CD8-positive, alpha-beta memory T cell (primary cell): Measurements from ENCODE around the gene TMTC1. TPM values are rescaled to one million over a fixed set of nuclear protein-coding genes. Genes with fewer than 3 reads are reported as not detected.

Experiments used
- CTCF ChIA-PET: fragments of 350-600 bp; sonication (Branson Sonifier 250); formaldehyde crosslinking; loops from one replicate; lab custom pipeline; 2021; ENCODE audit warnings: antibody characterized with exemption; lab: Charles Lee
- POLR2A ChIA-PET: fragments of 350-600 bp; sonication (Branson Sonifier 250); formaldehyde crosslinking; loops from one replicate; lab custom pipeline; 2021; ENCODE audit warnings: antibody characterized with exemption; lab: Charles Lee
- DNase-seq, 5 donors: peaks; one replicate each; pipeline versions ENCODE4 v3.0.0 to v3.0.0-alpha.2; 2020 to 2022; ENCODE audit warnings: mixed read lengths in 1 of 5
- H3K27ac ChIP-seq: one replicate; pipeline ENCODE4 v1.7.0; 2013; ENCODE audit warnings: low read depth, mild to moderate bottlenecking, low read length, moderate library complexity
- H3K27me3 ChIP-seq: 2 replicates; pipeline ENCODE4 v1.7.0; 2013; ENCODE audit warnings: low read length, mild to moderate bottlenecking; ENCODE audit not compliant: insufficient read depth, poor library complexity, severe bottlenecking
- H3K36me3 ChIP-seq: 2 replicates; pipeline ENCODE4 v1.7.0; 2013; ENCODE audit warnings: mild to moderate bottlenecking, low read length, moderate library complexity; ENCODE audit not compliant: insufficient read depth
- H3K4me1 ChIP-seq: 2 replicates; pipeline ENCODE4 v1.7.0; 2013; ENCODE audit warnings: mild to moderate bottlenecking, low read length, moderate library complexity; ENCODE audit not compliant: insufficient read depth
- H3K4me3 ChIP-seq: 2 replicates; pipeline ENCODE4 v1.7.0; 2013; ENCODE audit warnings: mild to moderate bottlenecking, low read length
- H3K9me3 ChIP-seq: 2 replicates; pipeline ENCODE4 v1.7.0; 2013; ENCODE audit warnings: mild to moderate bottlenecking, low read length
- H3K27ac Mint-ChIP-seq, 8 donors: one replicate each; pipeline ENCODE4 v1.8.0; 2020 to 2021; ENCODE audit warnings: mixed read lengths in 8 of 8, mild to moderate bottlenecking in 6 of 8, inconsistent platforms in 3 of 8, moderate library complexity in 3 of 8
- H3K27me3 Mint-ChIP-seq, 2 donors: one replicate each; pipeline ENCODE4 v1.8.0; 2020 to 2021; ENCODE audit warnings: mixed read lengths in 2 of 2, mild to moderate bottlenecking in 1 of 2, moderate library complexity in 1 of 2
- H3K36me3 Mint-ChIP-seq, 3 donors: one replicate each; pipeline ENCODE4 v1.8.0; 2020 to 2021; ENCODE audit warnings: mixed read lengths in 3 of 3, inconsistent platforms in 1 of 3, mild to moderate bottlenecking in 1 of 3
- H3K4me1 Mint-ChIP-seq, 3 donors: one replicate each; pipeline ENCODE4 v1.8.0; 2020 to 2021; ENCODE audit warnings: mixed read lengths in 3 of 3, inconsistent platforms in 1 of 3, mild to moderate bottlenecking in 1 of 3
- H3K4me3 Mint-ChIP-seq, 7 donors: one replicate each; pipeline ENCODE4 v1.8.0; 2020 to 2021; ENCODE audit warnings: mixed read lengths in 7 of 7, mild to moderate bottlenecking in 6 of 7, moderate library complexity in 4 of 7, inconsistent platforms in 2 of 7
- H3K9me3 Mint-ChIP-seq, 5 donors: one replicate each; pipeline ENCODE4 v1.8.0; 2020 to 2022; ENCODE audit warnings: mixed read lengths in 5 of 5, mild to moderate bottlenecking in 3 of 5, moderate library complexity in 2 of 5, inconsistent platforms in 1 of 5
- polyA plus RNA-seq: library from polyadenylated mRNA; unstranded; fragments of 300-500 nt; fragmentation: Illumina TruSeq; gene quantifications from one replicate; pipeline ENCODE4 v1.2.3, GENCODE V29; 2021
- total RNA-seq, 2 experiments: library from RNA; stranded (reverse); gene quantifications; one replicate each; pipeline ENCODE4 v1.2.3, GENCODE V29; 2021

TMTC1 gene
- total and polyA plus RNA-seq, 3 experiments from 2014 or later: not detected

GRCh38 chr12:29625359-29625953, 158.3 kb downstream of the TMTC1 start:
- no peak overlapping the region for H3K4me3 ChIP-seq
- H3K27ac ChIP-seq: no peak overlapping the region
- no peaks in the 10 kb centered on the region for H3K27me3 ChIP-seq
- POLR2A ChIA-PET: no interaction called here
- no peaks in the 10 kb centered on the region for H3K9me3 ChIP-seq
- no peak overlapping the region for H3K4me3 Mint-ChIP-seq
- H3K9me3 Mint-ChIP-seq: peaks cover 0 to 4% (median 2%) of the 10 kb centered on the region in 5 donors
- CTCF ChIA-PET: no interaction called here
- no peak for DNase-seq
- peaks cover 0 to 7% of the 10 kb centered on the region in 2 donors for H3K27me3 Mint-ChIP-seq
- H3K36me3 Mint-ChIP-seq: no peaks in the 10 kb centered on the region
- no peak overlapping the region for H3K27ac Mint-ChIP-seq
- no peaks in the 10 kb centered on the region for H3K36me3 ChIP-seq
- H3K4me1 Mint-ChIP-seq: no peaks in the 10 kb centered on the region
- no peaks in the 10 kb centered on the region for H3K4me1 ChIP-seq

- H3K36me3 ChIP-seq: no peaks in the 10 kb centered on the region
- peaks cover 6% of the 10 kb centered on the region for H3K27me3 ChIP-seq
Measured at GRCh38 chr12:29622251-29622650, 161.5 kb downstream of the TMTC1 start.

GRCh38 chr12:29620030-29620429, 163.7 kb downstream of the TMTC1 start:
- no peaks in the 10 kb centered on the region for H3K9me3 Mint-ChIP-seq
- Histone ChIP-seq H3K36me3 (no peaks in the 10 kb centered on the region), H3K4me1 (no peaks in the 10 kb centered on the region), H3K27me3 (peaks cover 6% of the 10 kb centered on the region), H3K27ac (no peak overlapping the region), H3K9me3 (no peaks in the 10 kb centered on the region), H3K4me3 (no peak overlapping the region)
- no peaks in the 10 kb centered on the region for H3K4me1 Mint-ChIP-seq
- peaks cover 0 to 15% of the 10 kb centered on the region in 2 donors for H3K27me3 Mint-ChIP-seq
- no peak overlapping the region for H3K4me3 Mint-ChIP-seq
- CTCF ChIA-PET: no interaction called here
- H3K36me3 Mint-ChIP-seq: no peaks in the 10 kb centered on the region
- H3K27ac Mint-ChIP-seq: no peak overlapping the region
- POLR2A ChIA-PET: no interaction called here
- DNase-seq: no peak

More at GRCh38 chr12:29622251-29622650, 161.5 kb downstream of the TMTC1 start:
- no peaks in the 10 kb centered on the region for H3K36me3 Mint-ChIP-seq
- H3K4me3 Mint-ChIP-seq: no peak overlapping the region
- no peak overlapping the region for H3K4me3 ChIP-seq
- no peak overlapping the region for H3K27ac Mint-ChIP-seq
- DNase-seq: no peak
- ChIA-PET POLR2A (no interaction called here), CTCF (no interaction called here)
- H3K9me3 Mint-ChIP-seq: peaks cover 0 to 4% (median 0%) of the 10 kb centered on the region in 5 donors
- no peaks in the 10 kb centered on the region for H3K9me3 ChIP-seq
- no peaks in the 10 kb centered on the region for H3K4me1 ChIP-seq
- H3K27me3 Mint-ChIP-seq: peaks cover 0 to 15% of the 10 kb centered on the region in 2 donors
- H3K4me1 Mint-ChIP-seq: no peaks in the 10 kb centered on the region
- H3K27ac ChIP-seq: no peak overlapping the region

- H3K27me3 Mint-ChIP-seq: peaks cover 5 to 12% of the 10 kb centered on the region in 2 donors
- no peaks in the 10 kb centered on the region for H3K9me3 ChIP-seq
- H3K27ac Mint-ChIP-seq: no peak overlapping the region
- peaks cover 6% of the 10 kb centered on the region for H3K27me3 ChIP-seq
- no peak overlapping the region for H3K4me3 Mint-ChIP-seq
- CTCF ChIA-PET: no interaction called here
- H3K4me1 ChIP-seq: no peaks in the 10 kb centered on the region
- POLR2A ChIA-PET: no interaction called here
- no peak overlapping the region for H3K27ac ChIP-seq
- H3K36me3 ChIP-seq: no peaks in the 10 kb centered on the region
- no peaks in the 10 kb centered on the region for H3K4me1 Mint-ChIP-seq
- no peak overlapping the region for H3K4me3 ChIP-seq
- H3K36me3 Mint-ChIP-seq: no peaks in the 10 kb centered on the region
- peaks cover 0 to 3% (median 0%) of the 10 kb centered on the region in 5 donors for H3K9me3 Mint-ChIP-seq
- no peak for DNase-seq
Measured at GRCh38 chr12:29617407-29617803, 166.3 kb downstream of the TMTC1 start.

- Histone ChIP-seq H3K4me1 (no peaks in the 10 kb centered on the region), H3K27me3 (peaks cover 6% of the 10 kb centered on the region), H3K27ac (no peak overlapping the region), H3K36me3 (no peaks in the 10 kb centered on the region), H3K4me3 (no peak overlapping the region), H3K9me3 (no peaks in the 10 kb centered on the region)
- Mint-ChIP-seq H3K9me3 (peaks cover 0 to 3% (median 0%) of the 10 kb centered on the region in 5 donors), H3K4me1 (no peaks in the 10 kb centered on the region), H3K27me3 (peaks cover 5 to 12% of the 10 kb centered on the region in 2 donors), H3K36me3 (no peaks in the 10 kb centered on the region), H3K27ac (no peak overlapping the region), H3K4me3 (no peak overlapping the region)
- ChIA-PET CTCF (no interaction called here), POLR2A (no interaction called here)
- DNase-seq: no peak
Measured at GRCh38 chr12:29616664-29617406, 166.9 kb downstream of the TMTC1 start.

GRCh38 chr12:29614694-29615325, 168.9 kb downstream of the TMTC1 start:
- Histone ChIP-seq H3K36me3 (no peaks in the 10 kb centered on the region), H3K27ac (no peak overlapping the region), H3K4me3 (no peak overlapping the region), H3K27me3 (peaks cover 5% of the 10 kb centered on the region), H3K4me1 (no peaks in the 10 kb centered on the region), H3K9me3 (no peaks in the 10 kb centered on the region)
- H3K4me3 Mint-ChIP-seq: no peak overlapping the region
- ChIA-PET CTCF (no interaction called here), POLR2A (no interaction called here)
- H3K9me3 Mint-ChIP-seq: peaks cover 0 to 5% (median 0%) of the 10 kb centered on the region in 5 donors
- H3K36me3 Mint-ChIP-seq: no peaks in the 10 kb centered on the region
- H3K4me1 Mint-ChIP-seq: no peaks in the 10 kb centered on the region
- H3K27ac Mint-ChIP-seq: no peak overlapping the region
- no peak for DNase-seq
- peaks cover 5% of the 10 kb centered on the region in 2 donors for H3K27me3 Mint-ChIP-seq

- Mint-ChIP-seq H3K27ac (no peak overlapping the region), H3K9me3 (peaks cover 0 to 5% (median 0%) of the 10 kb centered on the region in 5 donors), H3K27me3 (peaks cover 5 to 7% of the 10 kb centered on the region in 2 donors), H3K4me1 (no peaks in the 10 kb centered on the region), H3K4me3 (no peak overlapping the region), H3K36me3 (no peaks in the 10 kb centered on the region)
- ChIA-PET CTCF (no interaction called here), POLR2A (no interaction called here)
- no peak for DNase-seq
- H3K9me3 ChIP-seq: no peaks in the 10 kb centered on the region
- H3K4me1 ChIP-seq: no peaks in the 10 kb centered on the region
- H3K4me3 ChIP-seq: no peak overlapping the region
- H3K36me3 ChIP-seq: no peaks in the 10 kb centered on the region
- H3K27me3 ChIP-seq: no peaks in the 10 kb centered on the region
- H3K27ac ChIP-seq: no peak overlapping the region
Measured at GRCh38 chr12:29612912-29613311, 170.8 kb downstream of the TMTC1 start.

- POLR2A ChIA-PET: no interaction called here
- Mint-ChIP-seq H3K36me3 (no peaks in the 10 kb centered on the region), H3K27me3 (peaks cover 5 to 7% of the 10 kb centered on the region in 2 donors), H3K4me1 (no peaks in the 10 kb centered on the region), H3K9me3 (peaks cover 0 to 9% (median 0%) of the 10 kb centered on the region in 5 donors), H3K4me3 (no peak overlapping the region), H3K27ac (no peak overlapping the region)
- Histone ChIP-seq H3K4me3 (no peak overlapping the region), H3K4me1 (no peaks in the 10 kb centered on the region), H3K36me3 (no peaks in the 10 kb centered on the region), H3K27ac (no peak overlapping the region), H3K9me3 (no peaks in the 10 kb centered on the region), H3K27me3 (no peaks in the 10 kb centered on the region)
- CTCF ChIA-PET: no interaction called here
- DNase-seq: no peak
Measured at GRCh38 chr12:29611906-29612305, 171.8 kb downstream of the TMTC1 start.
